Activated T-helper 9 cell treated with anti-CD3 and anti-CD28 coated beads, Interleukin-2, amount 50 U/mL, for 16 hours (primary cell): Measurements from ENCODE around the gene FAM111A.
A peak's percentile ranks its signal among the peaks of the same experiment; 100 is the strongest.

Experiments used
- DNase-seq: peaks from one replicate; pipeline ENCODE4 v3.0.0-alpha.2; 2020; ENCODE audit warnings: low read depth

Gene FAM111A

GRCh38 chr11:59180168-59180776 is 37.6 kb downstream of the FAM111A start:
- no peak for DNase-seq

DNA sequence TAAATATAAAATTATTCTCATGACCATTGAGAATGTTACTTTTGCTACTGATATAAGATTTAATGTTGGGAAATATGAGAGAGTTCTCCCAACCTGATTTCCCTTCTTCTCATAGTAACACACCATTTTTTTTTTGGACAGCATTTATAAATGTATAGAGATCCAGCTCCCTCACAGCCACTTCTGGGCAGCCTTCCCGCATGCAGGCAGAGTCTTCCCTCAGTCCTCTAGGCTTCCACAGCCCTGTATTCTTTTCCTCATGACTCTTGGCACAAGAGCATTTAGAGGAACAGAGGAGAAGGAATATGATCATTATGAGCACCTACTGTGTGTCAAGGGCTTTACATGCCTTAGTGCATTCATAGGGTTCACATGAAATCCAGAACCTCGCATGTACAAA is 38.3 kb downstream of the FAM111A start:
- no peak for DNase-seq

GRCh38 chr11:59181746-59182456 is 39.2 kb downstream of the FAM111A start:
- DNase-seq = no peak

DNA sequence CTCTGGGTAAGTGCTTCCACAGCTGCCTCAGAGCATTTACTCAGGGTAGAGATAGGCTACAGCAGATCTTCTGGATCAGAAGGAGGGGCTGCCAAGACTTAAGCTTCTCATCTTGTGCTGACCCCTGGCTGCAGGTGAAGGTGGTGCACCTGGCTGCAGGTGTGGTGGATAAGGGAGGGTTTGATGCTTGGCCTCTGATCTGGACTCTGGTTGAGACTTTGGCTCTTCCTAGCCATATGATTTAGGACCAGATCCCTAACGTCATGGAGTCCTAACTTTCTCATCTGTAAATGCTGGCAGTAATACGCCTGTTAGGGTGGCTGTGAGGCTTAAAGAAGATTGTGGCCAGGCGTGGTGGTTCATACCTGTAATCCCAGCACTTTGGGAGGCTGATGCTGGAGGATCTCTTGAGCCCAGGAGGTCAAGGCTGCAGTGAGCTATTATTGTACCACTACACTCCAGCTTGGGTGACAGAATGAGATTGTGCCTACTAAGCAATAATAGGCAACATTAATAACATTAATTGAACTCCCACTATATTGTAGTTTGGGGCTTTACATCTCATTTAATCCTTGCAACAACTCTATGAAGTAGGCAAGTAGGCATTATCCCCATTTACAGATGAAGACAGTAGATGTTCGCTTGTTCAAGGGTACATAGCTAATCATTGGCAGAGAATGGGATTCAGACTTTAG is 39.9 kb downstream of the FAM111A start:
- no peak for DNase-seq

- no peak for DNase-seq
These were observed 41.1 kb downstream of the FAM111A start for GRCh38 chr11:59183771-59184170.

GRCh38 chr11:59184691-59185339 is 42.2 kb downstream of the FAM111A start:
- no peak for DNase-seq

DNA sequence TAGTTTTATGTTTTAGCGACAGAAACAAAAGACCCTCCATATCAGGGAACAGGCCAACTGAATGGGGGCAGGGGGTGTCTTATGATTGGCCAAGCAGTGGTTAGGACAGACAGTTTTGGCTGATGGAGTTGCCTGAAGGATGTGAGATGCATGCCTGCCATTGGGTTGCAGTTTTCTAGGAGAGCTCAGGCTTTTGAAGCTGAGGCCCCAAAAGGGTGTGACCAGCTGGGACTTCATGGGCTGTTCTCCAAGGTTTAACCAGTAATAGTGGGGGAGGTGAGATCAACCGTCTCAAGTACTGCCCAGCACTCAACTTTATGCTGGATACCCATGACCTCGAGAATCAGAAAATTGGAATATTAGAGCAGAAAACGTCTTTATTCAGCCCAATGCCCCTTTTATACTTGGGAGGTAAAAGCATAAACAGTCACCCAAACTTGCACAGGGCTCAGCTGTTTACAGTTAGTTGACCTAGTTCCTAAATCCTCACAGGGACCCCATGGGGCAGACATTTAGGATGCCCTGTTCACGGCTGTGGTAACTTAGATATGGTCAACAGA is 42.8 kb downstream of the FAM111A start:
- DNase-seq = no peak

- DNase-seq = peak; percentile 30
These were observed 43.5 kb downstream of the FAM111A start for GRCh38 chr11:59186130-59186594.

DNA sequence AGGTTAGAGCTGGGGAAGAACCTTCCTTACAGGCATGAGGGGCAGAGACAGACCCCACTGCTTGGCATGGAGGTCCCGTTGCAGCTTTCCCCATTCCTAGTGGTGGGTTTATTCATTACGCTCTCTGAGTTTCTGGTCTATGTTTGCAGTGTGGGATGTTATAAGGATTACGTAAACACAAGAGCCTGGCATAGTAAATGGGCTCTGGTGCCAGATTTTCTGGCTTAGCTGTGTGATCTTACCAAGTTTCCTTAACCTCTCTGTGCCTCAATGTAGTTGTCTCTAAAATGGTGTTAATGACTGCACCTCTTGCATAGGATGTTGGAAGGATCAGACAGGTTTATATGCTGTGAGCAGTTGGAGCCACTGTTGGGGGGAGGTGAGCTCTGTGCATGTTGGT is 44.4 kb downstream of the FAM111A start:
- DNase-seq = no peak

GRCh38 chr11:59187587-59187986 is 44.9 kb downstream of the FAM111A start:
- DNase-seq = no peak

DNA sequence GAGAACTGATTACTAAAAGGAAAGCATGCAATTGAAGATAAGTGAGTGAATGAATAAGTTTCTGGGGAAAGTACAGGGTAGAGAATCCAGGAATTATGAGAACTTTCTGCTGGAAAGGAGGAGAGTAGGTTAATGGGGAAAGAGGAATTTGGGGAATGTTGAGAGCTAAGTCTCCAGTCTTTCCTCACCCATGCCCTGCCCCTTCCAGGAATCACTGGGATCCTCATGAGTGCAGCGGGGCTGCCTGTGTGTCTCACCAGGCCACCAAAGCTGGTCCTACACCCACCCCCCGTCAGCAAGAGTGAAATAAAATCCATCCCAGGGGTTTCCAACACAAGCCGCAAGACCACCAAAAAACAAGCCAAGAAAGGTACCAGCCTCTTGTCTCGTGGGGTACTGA is 46.3 kb downstream of the FAM111A start:
- no peak for DNase-seq

- DNase-seq = no peak
These were observed 47.3 kb downstream of the FAM111A start for GRCh38 chr11:59189986-59190385.

DNA sequence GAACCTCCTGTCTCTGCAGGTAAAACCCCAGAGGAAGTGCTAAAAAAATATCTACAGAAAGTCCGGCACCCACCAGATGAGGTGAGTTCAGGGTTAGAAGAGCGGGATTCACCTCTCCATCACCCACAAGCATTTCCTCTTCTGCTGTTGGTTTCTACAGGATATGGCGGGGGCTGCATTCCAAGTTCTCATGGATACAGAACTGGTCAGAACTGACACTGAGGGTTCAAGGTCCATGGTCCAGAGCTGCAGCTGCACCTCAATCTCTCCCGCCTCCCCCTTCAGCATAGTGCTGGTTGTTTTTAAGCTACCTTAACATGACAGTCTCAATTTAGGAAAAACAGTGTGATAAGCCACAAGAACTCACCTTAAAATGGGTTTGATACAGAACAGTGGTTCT is 48.4 kb downstream of the FAM111A start:
- DNase-seq = no peak

DNA sequence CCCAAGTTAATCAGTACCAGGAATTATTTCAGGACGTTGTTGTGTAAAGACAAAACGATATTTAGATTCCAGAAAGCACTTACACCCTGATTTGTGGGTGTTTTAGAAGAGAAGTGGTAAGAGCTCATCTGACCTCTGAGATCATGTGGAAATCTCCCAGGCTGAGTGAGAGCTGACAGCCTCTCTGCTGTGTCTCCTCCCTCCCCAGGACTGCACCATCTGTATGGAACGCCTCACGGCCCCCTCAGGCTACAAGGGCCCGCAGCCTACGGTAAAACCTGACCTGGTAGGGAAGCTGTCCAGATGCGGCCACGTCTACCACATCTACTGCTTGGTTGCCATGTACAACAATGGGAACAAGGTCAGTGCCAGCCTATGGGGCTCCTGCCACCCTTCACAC is 49.2 kb downstream of the FAM111A start:
- DNase-seq = no peak

DNA sequence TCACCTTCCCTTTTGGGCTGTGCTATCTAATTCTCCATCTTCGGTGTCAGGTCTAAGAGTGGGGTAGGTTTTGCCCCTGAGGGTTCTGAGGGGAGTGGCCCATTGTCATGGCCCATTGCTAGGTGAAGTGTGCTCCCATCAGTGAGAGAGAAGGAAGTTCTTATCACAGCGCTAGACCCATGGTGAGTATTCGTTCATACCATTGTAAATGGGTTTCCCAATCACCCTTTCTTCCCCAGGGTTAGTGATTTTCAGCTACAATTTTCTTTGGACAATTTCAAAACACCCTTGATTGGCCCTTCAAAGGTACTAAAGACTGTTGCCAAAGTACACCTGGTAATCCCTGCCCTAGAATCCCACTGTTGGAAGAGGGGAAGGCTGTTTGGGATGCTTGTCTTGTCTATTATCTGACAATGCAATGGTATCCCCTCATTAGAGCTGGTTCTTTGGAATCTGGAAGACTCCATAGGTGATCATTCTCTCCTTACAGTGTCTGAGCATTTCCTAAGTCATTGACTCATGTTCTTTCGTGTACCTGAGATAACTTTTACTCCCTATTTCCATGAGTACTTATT is 49.9 kb downstream of the FAM111A start:
- DNase-seq = no peak

DNA sequence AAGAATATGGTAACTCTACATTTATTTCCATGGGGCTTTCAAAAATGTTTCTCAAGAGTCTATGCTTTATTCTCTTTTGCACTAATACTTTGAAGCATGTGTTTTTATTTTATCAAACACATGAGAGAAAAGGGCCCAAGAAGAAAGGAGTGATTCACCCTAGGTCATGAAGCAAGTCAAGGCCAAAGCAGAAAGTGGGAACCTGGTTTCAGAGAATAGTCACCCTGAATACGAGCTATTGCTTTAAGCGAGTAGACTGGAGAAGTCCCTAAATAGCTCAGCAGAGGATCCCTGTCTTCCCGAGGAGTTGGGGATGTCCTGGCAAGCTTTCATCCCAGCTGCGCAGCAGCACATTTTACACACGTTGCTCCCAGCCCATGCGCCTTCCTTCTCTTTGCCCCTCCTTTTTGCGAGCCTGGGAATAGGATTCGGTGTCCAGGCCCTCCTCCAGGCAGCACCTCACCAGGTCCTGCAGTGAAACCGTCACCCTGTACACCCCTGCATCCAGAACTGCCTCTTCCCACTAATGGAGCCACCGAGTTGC is 51.0 kb downstream of the FAM111A start:
- DNase-seq = no peak

DNA sequence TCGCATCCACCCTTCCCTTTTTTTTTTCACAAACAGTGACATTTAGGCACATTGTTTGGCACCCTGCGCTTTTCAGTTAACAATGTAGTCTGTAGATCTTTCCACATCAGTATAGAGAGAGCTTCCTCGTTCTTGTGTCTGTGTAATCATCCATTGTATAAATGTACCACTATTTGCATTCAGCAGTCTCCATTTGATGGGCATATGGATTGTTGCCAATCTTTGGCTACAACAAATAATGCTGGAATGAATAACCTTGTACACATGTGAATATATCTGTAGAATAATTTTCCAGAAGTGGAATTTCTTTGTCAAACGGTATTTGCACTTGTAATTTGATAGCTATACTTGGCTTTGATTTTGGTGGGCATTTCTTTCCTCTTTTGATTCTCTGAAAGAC is 52.9 kb downstream of the FAM111A start:
- no peak for DNase-seq

DNA sequence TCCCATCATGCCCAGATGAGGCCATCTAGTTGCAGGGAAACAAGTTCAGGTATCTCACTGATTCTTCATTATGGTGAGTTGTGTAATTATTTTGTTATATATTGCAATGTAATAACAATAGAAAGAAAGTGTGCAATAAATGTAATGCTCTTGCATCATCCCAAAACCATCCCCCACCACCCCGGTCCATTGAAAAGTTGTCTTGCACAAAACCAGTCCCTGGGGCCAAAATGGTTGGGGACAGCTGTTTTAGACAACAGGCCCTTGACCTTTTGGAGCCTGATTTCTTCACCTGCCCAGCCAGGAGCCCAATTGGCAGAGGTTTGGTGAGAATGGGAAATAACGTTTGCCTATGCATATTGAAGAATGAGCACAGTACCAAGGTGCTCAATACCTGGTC is 54.1 kb downstream of the FAM111A start:
- DNase-seq = no peak

- DNase-seq = no peak
These were observed 55.3 kb downstream of the FAM111A start for GRCh38 chr11:59197991-59198390.

DNA sequence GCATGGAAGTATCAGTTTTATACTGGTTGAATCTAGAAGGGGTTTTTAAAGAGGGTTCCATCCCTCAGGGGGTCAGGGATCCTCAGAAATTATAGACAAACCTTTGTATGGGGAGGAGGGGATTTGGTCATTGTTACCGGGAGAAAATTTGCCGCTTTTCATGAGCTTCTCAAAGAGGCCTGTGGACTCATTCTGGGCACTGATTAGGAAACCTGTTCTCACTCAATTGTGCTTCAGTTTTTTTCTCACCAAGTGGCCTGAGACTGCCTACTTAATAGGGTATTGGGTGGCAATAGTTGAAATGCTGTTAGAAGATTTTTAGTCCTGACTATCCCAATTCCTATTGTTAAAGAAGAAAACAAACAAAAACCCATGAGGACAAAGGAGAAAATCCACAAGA is 56.1 kb downstream of the FAM111A start:
- no peak for DNase-seq

DNA sequence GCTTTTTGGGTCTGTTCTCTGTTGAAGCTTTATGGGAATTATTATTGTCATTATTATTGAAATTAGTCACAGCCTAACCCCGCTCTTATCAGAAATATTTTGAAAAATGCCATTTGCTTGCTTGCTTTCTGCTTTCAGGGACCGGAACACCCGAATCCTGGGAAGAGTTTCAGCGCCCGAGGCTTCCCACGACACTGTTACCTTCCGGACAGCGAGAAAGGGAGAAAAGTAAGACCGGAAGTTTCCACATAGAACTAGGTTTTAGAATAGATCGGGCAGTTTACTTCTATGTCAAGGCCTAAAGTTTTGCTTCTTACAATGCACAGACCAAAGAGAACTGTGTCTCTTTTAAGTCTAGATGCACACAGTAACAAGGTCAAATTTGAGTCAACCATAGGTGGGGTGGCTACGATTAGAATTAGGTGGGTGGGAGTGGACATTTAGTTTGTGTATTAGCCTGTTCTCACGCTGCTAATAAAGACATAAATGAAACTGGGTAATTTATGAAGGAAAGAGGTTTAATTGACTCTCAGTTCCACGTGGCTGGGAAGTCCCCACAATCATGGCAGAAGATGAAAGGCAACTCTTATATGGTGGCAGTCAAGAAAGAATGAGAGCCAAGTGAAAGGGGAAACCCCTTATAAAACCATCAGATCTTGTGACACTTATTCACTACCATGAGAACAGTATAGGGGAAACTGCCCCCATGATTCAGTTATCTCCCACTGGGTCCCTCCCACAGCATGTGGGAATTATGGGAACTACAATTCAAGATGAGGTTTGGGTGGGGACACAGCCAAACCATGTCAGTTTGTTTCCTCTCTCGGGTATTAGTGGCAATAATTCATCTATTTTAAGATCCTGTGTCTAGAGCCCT is 57.1 kb downstream of the FAM111A start:
- DNase-seq = no peak
